ENCODE results near the gene PRPF4. TPM values are rescaled to one million over a fixed set of nuclear protein-coding genes. Genes with fewer than 3 reads are reported as not detected.
A peak's percentile ranks its signal among the peaks of the same experiment; 100 is the strongest.

PRPF4 gene
- total and polyA plus RNA-seq, 4 donors = 5.0 to 11.9 (median 10.4) TPM

GRCh38 chr9:113255438-113255837 is 20.0 kb upstream of the PRPF4 start:
- H3K4me1 ChIP-seq (ENCODE audit: control insufficient read depth in 4 of 4, insufficient read depth in 4 of 4, low read length in 3 of 4) = peaks cover 0 to 23% (median 15%) of the 10 kb centered on the region in 4 donors
- TF ChIP-seq FOXA2 (IDR thresholded peaks at IDR 0.05) (no peak), SP1 (IDR thresholded peaks at IDR 0.05) (no peak), GABPA (IDR thresholded peaks at IDR 0.05 in 1 of 2, conservative IDR thresholded peaks at IDR 0.05 in 1 of 2) (no peak), HNF4G (IDR thresholded peaks at IDR 0.05) (no peak), JUND (IDR thresholded peaks at IDR 0.05) (no peak), NR2F2 (IDR thresholded peaks at IDR 0.05) (no peak), YY1 (IDR thresholded peaks at IDR 0.05) (no peak), RAD21 (IDR thresholded peaks at IDR 0.05) (no peak), ATF3 (IDR thresholded peaks at IDR 0.05) (no peak)
- TF ChIP-seq, protein P1, sequence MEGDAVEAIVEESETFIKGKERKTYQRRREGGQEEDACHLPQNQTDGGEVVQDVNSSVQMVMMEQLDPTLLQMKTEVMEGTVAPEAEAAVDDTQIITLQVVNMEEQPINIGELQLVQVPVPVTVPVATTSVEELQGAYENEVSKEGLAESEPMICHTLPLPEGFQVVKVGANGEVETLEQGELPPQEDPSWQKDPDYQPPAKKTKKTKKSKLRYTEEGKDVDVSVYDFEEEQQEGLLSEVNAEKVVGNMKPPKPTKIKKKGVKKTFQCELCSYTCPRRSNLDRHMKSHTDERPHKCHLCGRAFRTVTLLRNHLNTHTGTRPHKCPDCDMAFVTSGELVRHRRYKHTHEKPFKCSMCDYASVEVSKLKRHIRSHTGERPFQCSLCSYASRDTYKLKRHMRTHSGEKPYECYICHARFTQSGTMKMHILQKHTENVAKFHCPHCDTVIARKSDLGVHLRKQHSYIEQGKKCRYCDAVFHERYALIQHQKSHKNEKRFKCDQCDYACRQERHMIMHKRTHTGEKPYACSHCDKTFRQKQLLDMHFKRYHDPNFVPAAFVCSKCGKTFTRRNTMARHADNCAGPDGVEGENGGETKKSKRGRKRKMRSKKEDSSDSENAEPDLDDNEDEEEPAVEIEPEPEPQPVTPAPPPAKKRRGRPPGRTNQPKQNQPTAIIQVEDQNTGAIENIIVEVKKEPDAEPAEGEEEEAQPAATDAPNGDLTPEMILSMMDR (IDR thresholded peaks at IDR 0.05; ENCODE audit: low read depth, low read length, missing input control) = no peak
- TF ChIP-seq, protein P2, sequence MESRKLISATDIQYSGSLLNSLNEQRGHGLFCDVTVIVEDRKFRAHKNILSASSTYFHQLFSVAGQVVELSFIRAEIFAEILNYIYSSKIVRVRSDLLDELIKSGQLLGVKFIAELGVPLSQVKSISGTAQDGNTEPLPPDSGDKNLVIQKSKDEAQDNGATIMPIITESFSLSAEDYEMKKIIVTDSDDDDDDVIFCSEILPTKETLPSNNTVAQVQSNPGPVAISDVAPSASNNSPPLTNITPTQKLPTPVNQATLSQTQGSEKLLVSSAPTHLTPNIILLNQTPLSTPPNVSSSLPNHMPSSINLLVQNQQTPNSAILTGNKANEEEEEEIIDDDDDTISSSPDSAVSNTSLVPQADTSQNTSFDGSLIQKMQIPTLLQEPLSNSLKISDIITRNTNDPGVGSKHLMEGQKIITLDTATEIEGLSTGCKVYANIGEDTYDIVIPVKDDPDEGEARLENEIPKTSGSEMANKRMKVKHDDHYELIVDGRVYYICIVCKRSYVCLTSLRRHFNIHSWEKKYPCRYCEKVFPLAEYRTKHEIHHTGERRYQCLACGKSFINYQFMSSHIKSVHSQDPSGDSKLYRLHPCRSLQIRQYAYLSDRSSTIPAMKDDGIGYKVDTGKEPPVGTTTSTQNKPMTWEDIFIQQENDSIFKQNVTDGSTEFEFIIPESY (IDR thresholded peaks at IDR 0.05) = no peak
- no peaks in the 10 kb centered on the region for H3K9me3 ChIP-seq (ENCODE audit: control insufficient read depth in 4 of 4, low read length in 3 of 4)
- H3K9ac ChIP-seq (ENCODE audit: low read depth in 1 of 2, low read length in 2 of 2) = no peak overlapping the region
- H3K4me3 ChIP-seq (ENCODE audit: low read depth in 1 of 3, low read length in 3 of 3) = no peak overlapping the region
- H3K36me3 ChIP-seq (ENCODE audit: control insufficient read depth in 4 of 4, insufficient read depth in 3 of 4, low read depth in 1 of 4, low read length in 3 of 4) = peaks cover 2 to 21% (median 14%) of the 10 kb centered on the region in 4 donors
- H3K27me3 ChIP-seq (ENCODE audit: control insufficient read depth in 4 of 4, insufficient read depth in 4 of 4, low read length in 3 of 4) = no peaks in the 10 kb centered on the region
- H3K27ac ChIP-seq (ENCODE audit: low read depth in 1 of 2, low read length in 2 of 2) = no peak overlapping the region
- no peak for DNase-seq (ENCODE audit: low spot score)
- WGBS = 91% methylated on average over 6 of the region's 6 CpGs

DNA sequence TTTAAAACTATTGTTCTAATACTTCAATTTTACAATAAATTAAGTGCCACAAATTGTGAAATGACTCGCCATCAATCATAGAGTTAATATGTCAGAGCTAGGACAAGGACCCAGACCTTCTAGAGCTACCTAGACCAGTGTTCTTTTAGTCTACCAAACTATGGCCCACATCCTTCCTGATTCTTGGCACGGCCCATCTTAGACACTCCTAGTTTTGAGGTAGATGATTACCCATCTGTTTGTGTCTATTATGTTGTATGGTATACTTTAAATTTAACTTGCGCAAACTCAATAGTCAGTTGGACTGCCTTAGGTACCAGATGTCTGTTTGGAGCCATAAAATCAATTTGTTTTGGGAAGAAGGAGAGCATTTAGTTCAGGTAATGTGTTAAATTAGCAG is 17.6 kb upstream of the PRPF4 start:
- 64% methylated on average over 3 of the region's 3 CpGs for WGBS
- no peak for DNase-seq (ENCODE audit: low spot score)
- peaks cover 1 to 41% (median 29%) of the 10 kb centered on the region in 4 donors for H3K4me1 ChIP-seq (ENCODE audit: control insufficient read depth in 4 of 4, insufficient read depth in 4 of 4, low read length in 3 of 4)
- no peaks in the 10 kb centered on the region for H3K9me3 ChIP-seq (ENCODE audit: control insufficient read depth in 4 of 4, low read length in 3 of 4)
- H3K27ac ChIP-seq (ENCODE audit: low read depth in 1 of 2, low read length in 2 of 2) = peak overlapping the region; percentile 48 to 54
- no peaks in the 10 kb centered on the region for H3K27me3 ChIP-seq (ENCODE audit: control insufficient read depth in 4 of 4, insufficient read depth in 4 of 4, low read length in 3 of 4)
- TF ChIP-seq, protein P3, sequence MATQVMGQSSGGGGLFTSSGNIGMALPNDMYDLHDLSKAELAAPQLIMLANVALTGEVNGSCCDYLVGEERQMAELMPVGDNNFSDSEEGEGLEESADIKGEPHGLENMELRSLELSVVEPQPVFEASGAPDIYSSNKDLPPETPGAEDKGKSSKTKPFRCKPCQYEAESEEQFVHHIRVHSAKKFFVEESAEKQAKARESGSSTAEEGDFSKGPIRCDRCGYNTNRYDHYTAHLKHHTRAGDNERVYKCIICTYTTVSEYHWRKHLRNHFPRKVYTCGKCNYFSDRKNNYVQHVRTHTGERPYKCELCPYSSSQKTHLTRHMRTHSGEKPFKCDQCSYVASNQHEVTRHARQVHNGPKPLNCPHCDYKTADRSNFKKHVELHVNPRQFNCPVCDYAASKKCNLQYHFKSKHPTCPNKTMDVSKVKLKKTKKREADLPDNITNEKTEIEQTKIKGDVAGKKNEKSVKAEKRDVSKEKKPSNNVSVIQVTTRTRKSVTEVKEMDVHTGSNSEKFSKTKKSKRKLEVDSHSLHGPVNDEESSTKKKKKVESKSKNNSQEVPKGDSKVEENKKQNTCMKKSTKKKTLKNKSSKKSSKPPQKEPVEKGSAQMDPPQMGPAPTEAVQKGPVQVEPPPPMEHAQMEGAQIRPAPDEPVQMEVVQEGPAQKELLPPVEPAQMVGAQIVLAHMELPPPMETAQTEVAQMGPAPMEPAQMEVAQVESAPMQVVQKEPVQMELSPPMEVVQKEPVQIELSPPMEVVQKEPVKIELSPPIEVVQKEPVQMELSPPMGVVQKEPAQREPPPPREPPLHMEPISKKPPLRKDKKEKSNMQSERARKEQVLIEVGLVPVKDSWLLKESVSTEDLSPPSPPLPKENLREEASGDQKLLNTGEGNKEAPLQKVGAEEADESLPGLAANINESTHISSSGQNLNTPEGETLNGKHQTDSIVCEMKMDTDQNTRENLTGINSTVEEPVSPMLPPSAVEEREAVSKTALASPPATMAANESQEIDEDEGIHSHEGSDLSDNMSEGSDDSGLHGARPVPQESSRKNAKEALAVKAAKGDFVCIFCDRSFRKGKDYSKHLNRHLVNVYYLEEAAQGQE (IDR thresholded peaks at IDR 0.05) = no peak
- TF ChIP-seq TAF1 (conservative IDR thresholded peaks at IDR 0.05) = no peak
- no peak for TF ChIP-seq SP1 (IDR thresholded peaks at IDR 0.05)
- no peak for TF ChIP-seq EGR1 (IDR thresholded peaks at IDR 0.05; ENCODE audit: low read depth in 2 of 2)
- no peak for TF ChIP-seq RAD21 (IDR thresholded peaks at IDR 0.05)
- TF ChIP-seq NR2F2 (IDR thresholded peaks at IDR 0.05) = no peak
- no peak for TF ChIP-seq RXRA (IDR thresholded peaks at IDR 0.05)
- TF ChIP-seq JUND (IDR thresholded peaks at IDR 0.05) = no peak
- TF ChIP-seq GABPA (IDR thresholded peaks at IDR 0.05 in 1 of 2, conservative IDR thresholded peaks at IDR 0.05 in 1 of 2) = no peak
- TF ChIP-seq, protein P2 (IDR thresholded peaks at IDR 0.05) = no peak
- H3K36me3 ChIP-seq (ENCODE audit: control insufficient read depth in 4 of 4, insufficient read depth in 3 of 4, low read depth in 1 of 4, low read length in 3 of 4) = peaks cover 2 to 21% (median 16%) of the 10 kb centered on the region in 4 donors
- H3K4me3 ChIP-seq (ENCODE audit: low read depth in 1 of 3, low read length in 3 of 3) = no peak overlapping the region
- H3K9ac ChIP-seq (ENCODE audit: low read depth in 1 of 2, low read length in 2 of 2) = no peak overlapping the region
